Stromal cell of bone marrow (primary cell): Measurements from ENCODE around the gene PPIC.

Experiments used
- DNase-seq: peaks from one replicate; pipeline ENCODE4 v3.0.0-alpha.2; 2012; ENCODE audit warnings: low read depth

The PPIC gene

DNA sequence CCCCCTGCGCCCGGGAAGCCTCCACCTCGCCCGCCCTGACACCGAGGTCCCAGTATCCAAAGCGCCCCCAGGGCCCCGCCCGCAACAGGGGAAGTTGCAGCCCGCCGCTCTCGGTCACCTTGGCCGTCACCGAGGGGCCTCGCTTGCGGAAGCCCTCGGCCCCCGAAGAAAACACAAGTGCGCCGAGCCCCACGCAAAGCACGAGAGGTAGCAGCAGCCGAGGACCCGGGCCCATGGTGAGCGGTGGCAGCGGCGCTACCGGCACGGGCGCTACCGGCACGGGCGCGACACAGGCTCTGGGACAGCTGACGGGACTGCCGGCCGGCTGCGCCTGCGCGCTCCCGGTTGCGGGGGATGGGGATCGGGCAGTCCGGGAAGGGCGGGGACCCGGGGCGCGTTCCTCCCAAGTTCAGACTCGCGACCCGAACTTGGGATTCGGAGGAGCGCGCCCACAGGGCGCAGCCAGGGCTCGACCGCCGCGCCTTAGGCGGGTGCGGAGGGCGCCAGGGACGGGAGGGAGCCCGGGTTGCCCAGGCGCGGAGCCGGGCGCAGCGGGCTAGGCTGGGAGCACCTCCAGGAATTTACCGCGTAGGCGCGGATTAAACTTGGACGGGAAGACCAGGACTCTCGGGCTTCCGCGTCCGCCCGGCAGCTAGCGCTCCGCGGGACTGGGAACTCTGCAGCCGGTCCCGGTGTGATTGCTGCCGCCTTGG is at the start of gene PPIC:
PPIC (minus strand) TSS at position 335 of the 713 bp plus-strand sequence; CDS start at position 235, 100 bp downstream.
- DNase-seq, result peak; percentile 66

DNA sequence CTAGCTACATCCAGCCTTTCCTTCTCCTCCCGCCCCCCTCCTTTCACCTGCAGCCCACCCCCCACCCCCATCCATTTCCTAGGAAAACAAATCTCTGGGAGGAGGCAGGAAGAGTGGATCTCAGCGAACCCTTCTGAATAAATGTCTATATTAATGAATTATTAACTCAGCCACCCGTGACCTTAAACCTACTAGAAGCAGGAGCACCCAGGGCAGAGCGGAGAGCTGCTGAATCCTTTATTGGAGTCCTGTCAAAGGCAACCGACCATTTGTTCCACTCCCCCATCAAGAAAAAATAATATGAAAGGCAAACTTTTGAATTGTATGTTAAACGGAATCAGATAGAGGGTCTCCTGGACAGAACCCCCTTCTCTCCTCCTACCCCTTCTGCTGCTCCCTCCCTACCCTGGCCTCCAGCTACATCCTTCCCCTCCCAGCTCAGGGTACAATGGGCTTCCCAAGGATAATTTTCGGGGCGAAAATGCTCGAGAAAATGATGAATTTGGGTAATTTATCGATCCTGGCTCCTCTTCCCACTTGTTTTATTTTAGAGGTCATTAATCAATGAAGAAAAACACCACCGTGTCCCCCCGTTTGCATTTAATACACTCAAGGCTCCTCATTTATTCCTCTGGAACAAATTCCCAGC is 49.2 kb upstream of the PPIC start:
- DNase-seq, result no peak

DNA sequence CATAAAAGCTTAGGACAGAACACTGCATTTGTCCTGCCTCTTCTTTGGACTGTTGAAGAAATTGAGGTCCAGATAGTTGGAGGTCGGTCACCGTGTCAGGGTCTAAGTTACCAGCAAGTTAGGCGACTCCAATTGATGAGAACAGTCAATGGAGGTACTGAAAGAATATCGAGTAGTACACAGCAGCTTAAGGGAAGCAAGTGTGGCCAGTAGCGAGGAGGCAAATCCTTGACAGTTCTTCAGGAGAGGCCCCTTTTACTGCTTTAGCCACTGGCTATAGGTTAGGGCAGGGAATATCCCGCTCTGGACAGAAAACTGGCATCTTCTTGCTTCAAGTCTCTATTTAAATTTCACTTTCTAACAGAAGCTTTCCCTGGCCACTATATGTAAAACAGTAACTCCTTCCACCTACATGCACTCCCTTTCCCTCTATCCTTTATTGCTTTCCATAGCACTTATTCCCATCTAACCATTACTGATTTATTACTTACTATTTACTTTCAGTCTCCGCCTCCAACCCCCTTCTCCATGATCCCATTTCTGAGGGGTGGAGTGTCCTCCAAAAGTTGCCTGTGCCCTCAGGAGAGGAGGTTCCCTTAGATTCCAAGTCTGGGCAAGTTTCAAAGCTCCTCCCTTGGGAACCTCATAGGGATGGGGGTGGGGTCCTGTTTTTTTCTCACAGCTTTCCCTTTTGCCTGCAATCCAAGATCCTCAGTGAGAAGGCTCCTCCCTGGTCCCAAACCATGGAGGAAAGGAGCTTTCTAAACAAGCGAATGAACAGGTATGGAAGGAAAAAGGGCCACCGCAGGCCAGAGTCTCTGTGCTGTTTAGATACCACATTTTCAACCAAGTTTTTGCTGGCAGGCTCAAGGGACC is 48.4 kb upstream of the PPIC start:
- DNase-seq, result no peak

DNA sequence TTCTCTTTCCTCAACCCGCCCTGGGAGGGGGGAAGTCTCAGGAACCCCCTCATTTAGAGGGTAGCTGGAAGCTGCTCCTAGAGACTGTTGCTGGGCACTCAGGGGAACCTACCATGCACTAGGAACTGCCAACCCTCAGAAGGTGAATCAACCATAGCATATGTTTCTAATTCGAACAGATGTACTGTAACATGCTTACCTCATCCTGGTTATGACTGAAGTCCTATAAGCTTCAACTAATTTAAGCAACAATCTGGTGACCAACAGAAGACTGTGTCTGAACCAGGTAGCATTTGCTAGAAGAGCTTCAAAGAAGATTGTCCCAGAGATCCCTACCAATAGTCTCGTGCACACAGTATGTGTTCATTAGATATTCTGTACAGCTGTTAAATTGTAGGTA is 46.8 kb upstream of the PPIC start:
- DNase-seq, result no peak

DNA sequence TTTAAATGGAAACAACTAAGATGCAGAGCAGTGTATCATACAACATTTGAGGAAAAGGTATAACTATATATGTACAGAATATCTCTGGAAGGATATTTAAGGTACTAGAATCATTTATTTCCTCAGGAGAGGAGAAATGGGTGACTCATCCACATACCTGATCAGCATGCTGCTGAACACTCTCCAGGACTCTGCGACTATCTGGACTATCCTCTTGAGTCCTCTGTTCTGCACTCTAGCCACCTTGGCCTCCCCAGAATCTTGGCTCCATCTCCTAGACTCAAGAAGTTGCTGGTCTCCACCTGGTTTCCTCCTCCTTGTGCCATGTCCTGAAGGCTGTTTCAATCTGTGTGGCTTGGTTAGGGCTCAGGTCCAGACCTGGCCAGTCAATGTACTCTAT is 43.7 kb upstream of the PPIC start:
- DNase-seq, result no peak

DNA sequence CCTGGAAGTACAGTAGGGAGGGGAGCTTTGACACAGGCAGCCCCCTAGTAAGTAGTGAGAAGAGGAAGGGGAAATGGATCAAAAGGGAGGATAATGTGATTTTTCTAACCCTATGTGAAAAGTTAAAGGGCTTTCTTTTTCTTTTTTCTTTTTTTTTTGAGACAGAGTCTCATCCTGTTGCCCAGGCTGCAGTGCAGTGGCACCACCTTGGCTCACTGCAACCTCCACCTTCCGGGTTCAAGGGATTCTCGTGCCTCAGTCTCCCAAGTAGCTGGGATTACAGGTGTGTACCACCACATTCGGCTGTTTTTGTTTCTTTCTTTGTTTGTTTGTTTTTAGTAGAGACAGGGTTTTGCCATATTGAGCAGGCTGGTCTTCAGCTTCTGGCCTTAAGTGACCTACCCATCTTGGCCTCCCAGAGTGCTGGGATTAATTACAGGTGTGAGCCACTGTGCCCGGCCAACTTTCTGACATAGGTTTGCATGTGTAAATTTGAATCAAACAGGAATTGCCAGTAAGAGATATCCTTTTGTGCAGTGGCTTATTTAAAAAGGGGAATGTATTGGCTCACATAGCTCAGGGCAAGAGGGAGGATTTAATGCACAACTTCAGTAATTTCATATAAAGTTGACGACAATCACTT is 39.1 kb upstream of the PPIC start:
- no peak for DNase-seq

DNA sequence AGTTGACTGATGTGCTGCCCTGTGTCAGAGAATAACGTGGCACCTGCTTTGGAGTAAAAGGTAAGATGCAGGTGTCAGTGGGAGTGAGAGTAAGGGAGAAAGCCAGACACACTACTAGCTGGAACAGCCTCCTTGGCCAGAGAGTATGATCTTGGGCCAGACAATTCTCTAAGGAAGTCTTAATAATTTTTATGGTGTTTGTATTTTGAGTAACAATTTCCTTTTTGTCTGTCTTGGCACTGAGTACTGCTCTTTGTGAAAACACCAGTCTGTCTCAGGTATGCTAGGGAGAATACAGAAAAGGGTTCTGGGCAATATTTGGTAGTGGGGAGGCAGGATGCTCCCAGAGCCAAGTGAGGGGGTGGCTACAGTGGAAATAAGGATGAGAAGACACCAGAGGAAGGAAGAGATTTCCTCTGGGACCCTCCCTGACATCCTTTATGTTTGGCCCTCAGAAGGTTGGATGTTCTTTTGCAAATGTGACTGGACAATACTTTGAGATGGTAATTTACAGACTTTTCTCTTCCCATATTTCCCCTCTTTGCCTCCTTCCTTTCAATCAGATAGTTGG is 31.9 kb upstream of the PPIC start:
- DNase-seq, result no peak

DNA sequence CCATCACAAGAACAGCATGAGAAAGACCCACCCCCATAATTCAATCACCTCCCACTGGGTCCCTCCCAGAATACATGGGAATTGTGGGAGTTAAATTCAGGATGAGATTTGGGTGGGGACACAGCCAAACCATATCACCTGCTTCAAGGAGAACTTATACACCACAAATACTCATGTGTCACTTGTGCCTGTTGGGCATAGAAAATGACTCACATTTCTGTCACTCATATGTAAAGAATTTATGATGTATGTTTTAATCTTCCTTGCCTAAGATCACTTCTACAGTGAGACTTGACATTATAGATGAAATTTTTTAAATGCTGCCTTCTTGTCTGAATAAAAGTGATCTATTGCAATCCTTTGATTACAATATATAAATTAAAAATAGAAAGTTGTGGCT is 29.5 kb upstream of the PPIC start:
- no peak for DNase-seq

DNA sequence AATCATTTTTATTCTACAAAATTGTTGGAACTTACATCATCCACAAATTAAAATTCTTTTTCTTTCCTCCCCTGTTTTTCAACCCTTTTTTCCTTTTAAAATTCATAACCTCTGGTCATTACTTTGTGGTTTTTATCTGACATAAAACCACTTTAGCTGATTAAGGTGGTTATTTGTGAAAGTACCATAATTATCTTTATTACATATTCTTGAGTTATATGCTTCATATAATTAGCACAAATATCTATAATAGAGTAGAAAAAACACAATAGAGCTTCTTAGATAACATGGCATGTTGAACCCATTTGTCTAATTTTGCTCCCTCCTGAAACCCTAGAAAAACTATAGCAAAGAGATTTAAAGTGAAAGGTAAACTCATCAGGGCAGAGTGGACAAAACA is 22.9 kb upstream of the PPIC start:
- DNase-seq, result no peak

DNA sequence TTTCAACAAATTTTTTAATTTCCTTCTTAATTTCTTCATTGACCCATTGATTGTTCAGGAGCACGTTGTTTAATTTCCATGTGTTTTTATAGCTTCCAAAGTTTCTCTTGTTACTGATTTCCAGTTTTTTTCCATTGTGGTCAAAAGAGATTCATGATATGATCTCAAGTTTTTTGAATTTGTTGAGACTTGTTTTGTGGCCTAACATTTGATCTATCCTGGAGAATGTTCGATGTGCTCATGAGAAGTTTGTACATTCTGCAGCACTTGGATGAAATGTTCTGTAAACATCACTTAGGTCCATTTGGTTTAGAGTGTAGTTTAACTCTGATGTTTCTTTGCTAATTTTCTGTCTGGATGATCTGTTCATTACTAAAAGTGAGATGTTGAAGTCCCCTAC is 14.7 kb upstream of the PPIC start:
- DNase-seq, result no peak

DNA sequence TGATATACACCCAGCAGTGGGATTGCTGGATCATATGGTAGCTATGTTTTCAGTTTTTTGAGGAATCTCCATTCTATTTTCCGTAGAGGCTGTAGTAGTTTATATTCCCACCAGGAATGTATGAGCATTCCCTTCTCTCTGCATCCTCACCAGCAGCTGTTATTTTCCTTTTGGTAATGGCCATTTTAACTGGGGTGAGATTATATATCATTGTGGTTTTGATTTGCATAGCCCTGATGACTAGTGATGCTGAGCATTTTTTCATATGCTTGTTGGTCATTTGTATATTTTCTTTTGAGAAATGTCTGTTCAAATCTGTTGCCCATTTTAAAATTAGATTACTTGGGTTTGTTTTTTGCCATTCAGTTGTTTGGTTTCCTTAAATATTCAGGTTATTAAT is 11.2 kb upstream of the PPIC start:
- no peak for DNase-seq

DNA sequence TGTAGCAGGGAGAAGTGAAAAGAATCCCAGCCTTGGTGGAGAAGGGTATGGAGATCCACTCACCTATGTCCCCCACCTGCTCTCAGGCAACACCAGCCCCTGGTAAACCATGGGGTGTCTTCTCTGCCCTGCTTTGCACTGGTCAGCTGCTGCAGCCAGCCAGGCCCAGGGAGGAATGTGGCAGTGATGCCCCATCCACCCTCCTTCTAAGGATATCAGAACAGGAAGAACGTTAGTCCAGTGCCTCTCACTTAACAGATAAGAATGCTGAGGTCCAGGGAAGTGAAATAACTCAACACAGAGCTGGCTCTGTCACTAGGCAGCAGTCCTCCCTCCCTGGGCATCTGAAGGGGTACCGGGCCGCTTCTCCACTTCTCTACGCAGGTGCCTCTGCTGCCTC is 9.7 kb upstream of the PPIC start:
- DNase-seq, result no peak

DNA sequence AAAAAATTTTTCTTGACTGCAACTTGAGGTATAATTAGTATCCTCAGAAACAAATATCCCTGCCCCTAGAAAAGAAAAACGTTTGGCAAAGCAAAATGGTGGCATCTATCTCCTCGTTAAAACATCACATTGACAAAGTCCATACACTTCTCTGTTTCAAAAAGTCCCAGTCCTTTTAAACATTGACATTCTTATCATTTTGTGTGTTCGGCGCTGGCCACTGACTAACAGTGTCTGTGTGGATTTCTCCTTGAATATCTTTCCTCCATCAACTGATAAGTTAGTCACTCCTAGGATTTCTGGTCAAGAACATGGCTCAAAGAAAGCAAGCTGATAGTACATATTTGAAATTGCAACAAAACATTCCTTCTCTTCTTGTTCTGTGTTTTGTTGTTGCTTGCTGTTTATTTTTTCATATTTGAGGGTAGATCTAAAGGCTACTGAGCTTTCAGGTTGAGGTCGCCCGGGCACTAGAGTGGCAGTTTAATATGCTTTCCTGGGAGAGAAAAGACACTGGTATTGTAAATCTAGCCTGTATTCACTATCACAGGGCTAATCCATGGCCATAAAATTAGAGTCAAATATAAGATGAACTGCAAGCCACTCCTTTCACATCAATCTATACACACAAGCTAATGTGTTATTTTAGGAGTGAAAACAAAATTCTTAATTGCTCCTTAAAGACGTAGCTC is 8.5 kb upstream of the PPIC start:
- no peak for DNase-seq

DNA sequence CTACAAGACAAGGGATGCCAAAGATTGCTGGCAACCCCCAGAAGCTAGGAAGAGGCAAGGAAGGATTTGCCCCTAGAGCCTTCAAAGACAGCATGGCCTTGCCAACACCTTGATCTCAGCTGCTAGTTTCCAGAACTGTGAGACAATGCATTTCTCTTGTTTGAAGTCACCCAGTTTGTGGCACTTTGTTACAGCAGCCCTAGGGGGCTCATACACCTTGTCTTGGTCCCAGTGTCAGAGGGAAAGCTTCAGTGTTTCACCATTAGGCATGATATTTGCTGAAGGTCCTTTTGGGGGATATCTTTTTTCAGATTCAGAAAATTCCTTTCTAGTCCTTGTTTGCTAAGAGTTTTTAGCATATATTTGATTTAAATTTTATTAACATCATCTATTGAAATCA is 3.1 kb upstream of the PPIC start:
- no peak for DNase-seq

DNA sequence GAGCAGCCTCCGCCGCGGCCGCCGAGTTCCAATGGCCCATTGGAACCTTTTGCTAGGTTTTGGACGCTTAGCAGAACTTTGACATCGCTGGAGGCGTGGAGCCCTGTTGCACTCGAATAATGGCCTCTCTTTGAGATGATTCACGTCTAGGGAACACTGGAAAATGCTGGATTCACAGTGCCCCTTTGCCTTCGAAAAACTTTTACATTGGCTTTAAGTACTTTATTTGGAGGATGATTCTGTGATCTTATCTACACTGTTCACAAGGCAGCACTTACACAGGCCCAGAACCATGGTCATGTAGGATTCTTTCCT is 536 bp upstream of the PPIC start:
- DNase-seq, result no peak

DNA sequence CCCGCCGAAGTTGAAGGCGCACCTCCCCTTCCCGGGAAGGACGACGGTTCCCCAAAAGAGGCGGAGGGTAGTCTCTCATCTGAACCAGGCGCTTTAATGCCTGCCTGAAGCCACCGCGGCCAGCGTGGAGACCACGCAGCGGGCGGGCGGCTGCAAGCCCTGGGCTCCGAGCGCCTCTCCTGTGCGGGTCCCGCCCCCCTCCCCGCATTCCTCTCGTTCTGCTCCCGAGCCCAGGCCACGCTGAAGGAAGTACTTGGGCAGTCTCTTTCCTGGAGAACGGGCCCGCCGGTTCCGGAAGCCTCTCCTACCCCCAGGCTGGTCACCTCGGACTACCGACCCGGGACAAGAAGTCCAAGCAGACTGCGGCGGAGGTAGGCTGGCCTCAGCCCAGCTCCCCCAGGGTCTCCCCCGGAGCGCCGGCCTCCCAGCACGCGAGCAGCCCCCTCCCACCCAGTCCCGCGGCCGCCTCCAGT is 571 bp downstream of the PPIC start:
- DNase-seq, result peak; percentile 16

DNA sequence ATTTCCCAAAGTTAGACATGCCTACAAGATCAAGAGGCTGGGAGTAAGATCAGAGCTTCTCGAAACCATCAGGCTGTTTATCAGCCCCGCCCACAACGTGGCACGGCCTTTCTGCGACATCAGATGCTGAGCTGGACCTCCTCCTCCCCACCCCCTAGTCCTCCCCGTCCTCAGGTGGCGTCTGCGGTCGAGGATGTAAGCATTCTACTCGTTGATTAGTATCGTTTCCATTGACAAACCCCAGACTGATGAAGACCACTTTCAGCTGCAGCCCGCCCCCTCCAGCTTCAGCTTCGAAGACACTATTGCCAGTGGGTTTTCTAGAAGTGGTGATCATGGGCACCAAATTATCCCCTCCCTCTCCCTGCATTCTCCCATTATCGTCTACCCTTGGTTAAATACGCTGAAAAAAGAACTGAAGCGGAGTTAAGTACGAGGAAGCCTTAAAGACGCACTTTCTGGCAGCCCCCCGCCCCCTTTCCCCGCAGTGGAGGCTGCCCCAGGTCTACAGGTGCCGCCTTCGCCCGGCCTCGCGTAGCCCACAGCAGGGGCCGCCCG is 1.1 kb downstream of the PPIC start:
- DNase-seq, result peak; percentile 21

DNA sequence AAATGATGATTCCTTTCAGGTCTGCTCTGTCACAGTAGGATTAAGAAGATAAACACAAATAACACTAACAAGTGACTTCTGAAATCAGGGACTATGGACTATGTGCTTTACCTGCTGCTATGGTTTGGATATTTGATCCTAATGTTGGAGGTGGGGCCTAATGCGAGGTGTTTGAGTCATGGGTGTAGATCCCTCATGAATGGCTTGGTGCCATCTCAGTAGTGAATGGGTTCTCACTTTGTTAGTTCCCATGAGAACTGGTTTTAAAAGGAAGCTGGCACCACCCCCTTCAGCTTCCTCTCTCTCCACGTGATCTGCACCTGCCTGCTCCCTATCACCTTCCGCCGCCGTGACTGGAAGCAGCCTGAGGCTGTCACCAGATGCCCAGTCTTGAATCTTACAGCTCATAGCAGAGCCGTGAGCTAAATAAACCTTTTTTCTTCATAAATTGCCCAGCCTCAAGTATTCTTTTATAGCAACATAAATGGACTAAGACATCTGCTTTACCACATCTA is 3.3 kb downstream of the PPIC start:
- no peak for DNase-seq

DNA sequence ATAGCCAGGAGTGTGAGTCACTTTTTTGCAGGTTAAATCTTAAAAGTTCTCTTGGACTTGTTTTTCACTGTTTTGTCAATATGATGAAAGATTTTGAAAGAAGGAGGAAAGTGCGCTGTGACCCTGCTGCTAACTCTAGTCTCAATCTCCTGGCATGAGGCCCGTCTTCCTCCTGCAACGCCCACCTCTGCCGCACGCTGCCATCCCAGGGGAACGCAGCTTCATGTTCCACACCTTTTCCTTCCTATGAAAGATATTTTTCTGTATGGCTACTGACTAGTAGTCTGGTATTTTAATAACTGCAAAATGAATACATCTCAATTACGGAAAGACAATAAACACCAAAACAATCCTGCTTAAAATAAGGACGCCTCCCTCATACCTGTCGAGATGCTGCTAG is 8.3 kb downstream of the PPIC start:
- no peak for DNase-seq

DNA sequence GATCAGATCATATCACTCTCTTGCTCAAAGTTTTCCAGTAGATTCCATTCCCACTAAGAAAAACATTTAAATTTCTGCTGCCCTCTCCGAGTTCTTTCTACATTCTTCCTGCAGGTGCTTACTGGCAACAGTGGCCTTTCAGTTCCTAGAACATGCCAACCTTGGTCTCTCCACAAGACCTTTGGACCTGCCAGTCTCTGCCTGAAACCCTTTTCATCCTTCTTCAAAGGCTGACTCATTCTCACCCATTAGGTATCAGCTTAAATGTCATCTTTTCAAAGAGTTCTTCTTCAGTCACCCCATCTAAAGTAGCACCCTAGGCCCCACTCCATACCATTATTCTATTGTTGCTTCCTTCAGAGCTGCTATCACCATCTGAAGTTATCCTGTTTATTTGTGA is 21.8 kb downstream of the PPIC start:
- DNase-seq, result no peak

DNA sequence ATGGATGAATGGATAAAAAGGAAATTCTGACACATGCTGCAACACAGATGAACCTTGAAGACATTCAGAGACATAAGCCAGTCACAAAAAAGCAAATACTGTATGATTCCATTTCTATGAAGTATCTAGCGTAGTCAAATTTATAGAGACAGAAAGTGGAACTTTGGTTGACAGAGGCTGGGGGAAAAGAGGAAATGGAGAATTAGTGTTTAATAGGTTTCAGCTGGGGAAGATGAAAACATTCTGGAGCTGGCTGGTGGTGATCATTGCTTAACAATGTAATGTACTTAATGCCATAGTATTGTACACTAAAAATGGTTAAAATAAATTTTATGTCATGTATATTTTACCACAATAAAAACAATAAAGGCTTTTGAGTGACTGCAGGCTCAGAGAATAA is 24.2 kb downstream of the PPIC start:
- DNase-seq, result no peak
